ENCODE data around the gene FOXN3. TPM values are rescaled to one million over a fixed set of nuclear protein-coding genes. Genes with fewer than 3 reads are reported as not detected.

FOXN3 gene
- total RNA-seq, 1 donor from 2014 or later = 34.5 TPM

DNA sequence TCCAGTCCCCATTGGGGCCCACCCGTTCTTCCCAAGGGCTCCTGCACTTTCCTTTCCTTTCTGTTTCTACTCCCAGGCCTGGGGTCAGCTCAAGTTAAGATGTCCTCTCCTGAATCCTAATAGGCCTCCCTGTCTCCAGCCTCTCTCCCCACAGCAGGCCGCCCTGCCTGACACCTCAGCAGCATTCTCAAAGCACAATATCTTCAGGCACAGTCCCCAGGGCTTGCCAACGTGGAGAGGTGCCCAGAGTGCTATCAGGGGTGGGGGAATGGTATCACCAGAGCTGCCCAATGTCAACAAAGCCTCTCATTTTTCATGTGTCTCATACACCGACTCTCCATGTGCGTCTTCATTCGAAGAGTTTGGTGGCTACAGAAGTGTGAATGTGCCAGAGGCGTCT is 123.0 kb downstream of the FOXN3 start:
- no peaks in the 10 kb centered on the region for H3K36me3 ChIP-seq (ENCODE audit: control insufficient read depth, insufficient read depth, low read length)
- no peak for DNase-seq (ENCODE audit: low read depth)
- H3K4me3 ChIP-seq (ENCODE audit: low read depth, low read length) = no peak overlapping the region
- TF ChIP-seq, protein P1, sequence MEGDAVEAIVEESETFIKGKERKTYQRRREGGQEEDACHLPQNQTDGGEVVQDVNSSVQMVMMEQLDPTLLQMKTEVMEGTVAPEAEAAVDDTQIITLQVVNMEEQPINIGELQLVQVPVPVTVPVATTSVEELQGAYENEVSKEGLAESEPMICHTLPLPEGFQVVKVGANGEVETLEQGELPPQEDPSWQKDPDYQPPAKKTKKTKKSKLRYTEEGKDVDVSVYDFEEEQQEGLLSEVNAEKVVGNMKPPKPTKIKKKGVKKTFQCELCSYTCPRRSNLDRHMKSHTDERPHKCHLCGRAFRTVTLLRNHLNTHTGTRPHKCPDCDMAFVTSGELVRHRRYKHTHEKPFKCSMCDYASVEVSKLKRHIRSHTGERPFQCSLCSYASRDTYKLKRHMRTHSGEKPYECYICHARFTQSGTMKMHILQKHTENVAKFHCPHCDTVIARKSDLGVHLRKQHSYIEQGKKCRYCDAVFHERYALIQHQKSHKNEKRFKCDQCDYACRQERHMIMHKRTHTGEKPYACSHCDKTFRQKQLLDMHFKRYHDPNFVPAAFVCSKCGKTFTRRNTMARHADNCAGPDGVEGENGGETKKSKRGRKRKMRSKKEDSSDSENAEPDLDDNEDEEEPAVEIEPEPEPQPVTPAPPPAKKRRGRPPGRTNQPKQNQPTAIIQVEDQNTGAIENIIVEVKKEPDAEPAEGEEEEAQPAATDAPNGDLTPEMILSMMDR (IDR thresholded peaks at IDR 0.05; ENCODE audit: insufficient read depth, low read length, poor library complexity, severe bottlenecking) = no peak
- no peaks in the 10 kb centered on the region for H3K27me3 ChIP-seq (ENCODE audit: control insufficient read depth, insufficient read depth, low read length)

DNA sequence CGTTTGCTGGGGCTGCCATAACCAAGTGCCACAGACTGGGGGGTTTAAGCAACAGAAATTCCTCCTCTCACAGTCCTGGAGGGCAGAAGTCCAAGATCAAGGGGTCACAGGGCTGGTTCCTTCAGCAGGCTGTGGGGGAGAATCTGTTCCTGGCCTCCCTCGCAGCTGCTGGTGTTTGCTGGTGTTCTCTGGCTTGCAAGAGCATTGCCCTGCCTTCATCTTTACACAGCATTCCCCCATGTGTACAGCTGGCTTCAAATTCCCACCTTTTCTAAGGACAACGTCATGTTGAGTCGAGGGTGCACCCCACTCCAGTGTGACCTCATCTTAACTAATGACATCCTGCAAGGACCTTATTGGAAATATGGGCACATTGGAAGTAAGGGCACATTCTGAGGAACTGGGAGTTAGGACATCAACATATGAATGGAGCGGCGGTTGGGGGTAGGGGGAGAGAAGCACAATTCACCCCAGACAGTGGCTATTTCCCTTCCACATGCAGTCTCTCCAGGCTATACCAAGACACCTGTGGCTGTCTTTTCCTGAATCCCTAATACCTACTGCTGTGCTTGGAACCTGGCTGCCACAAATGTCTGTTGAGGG is 123.6 kb downstream of the FOXN3 start:
- no peak for DNase-seq (ENCODE audit: low read depth)
- no peak overlapping the region for H3K4me3 ChIP-seq (ENCODE audit: low read depth, low read length)
- H3K36me3 ChIP-seq (ENCODE audit: control insufficient read depth, insufficient read depth, low read length) = no peaks in the 10 kb centered on the region
- TF ChIP-seq, protein P1 (IDR thresholded peaks at IDR 0.05; ENCODE audit: insufficient read depth, low read length, poor library complexity, severe bottlenecking) = no peak
- no peaks in the 10 kb centered on the region for H3K27me3 ChIP-seq (ENCODE audit: control insufficient read depth, insufficient read depth, low read length)

DNA sequence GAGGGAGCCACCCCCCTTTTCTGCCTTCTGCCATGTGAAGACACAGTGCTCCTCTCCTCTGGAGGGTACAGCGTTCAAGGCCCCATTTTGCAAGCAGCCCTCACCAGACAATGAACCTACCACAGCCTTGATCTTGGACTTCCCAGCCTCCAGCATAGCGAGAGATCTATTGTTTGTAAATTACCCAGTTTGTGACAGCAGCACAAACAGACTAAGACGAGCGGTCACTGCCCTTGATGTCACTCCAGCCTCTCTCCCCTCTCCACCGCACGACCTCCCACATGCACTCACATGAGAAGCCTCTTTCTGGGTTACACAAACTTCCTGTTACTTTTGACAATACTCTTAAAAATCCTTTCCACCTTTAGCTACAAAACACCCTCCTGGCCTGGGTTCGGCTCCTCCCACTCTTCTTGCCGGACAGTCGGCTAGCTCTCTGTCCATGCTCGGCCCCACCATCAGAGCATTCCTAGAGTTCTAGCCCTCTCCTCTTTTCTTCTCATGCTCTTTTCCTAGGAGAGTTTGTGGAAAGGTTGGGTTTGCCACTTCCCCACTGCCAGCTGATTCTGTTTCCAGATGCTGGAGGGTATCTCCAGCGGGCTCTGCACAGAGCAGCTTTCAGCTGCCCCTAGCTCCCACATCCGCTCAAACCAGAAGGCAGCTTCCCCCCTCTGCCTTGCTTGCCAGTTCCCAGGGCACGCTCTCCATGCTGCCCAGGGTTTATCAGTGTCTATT is 124.3 kb downstream of the FOXN3 start:
- Histone ChIP-seq H3K4me3 (ENCODE audit: low read depth, low read length) (no peak overlapping the region), H3K36me3 (ENCODE audit: control insufficient read depth, insufficient read depth, low read length) (no peaks in the 10 kb centered on the region), H3K27me3 (ENCODE audit: control insufficient read depth, insufficient read depth, low read length) (no peaks in the 10 kb centered on the region)
- TF ChIP-seq, protein P1 (IDR thresholded peaks at IDR 0.05; ENCODE audit: insufficient read depth, low read length, poor library complexity, severe bottlenecking) = no peak
- no peak for DNase-seq (ENCODE audit: low read depth)

DNA sequence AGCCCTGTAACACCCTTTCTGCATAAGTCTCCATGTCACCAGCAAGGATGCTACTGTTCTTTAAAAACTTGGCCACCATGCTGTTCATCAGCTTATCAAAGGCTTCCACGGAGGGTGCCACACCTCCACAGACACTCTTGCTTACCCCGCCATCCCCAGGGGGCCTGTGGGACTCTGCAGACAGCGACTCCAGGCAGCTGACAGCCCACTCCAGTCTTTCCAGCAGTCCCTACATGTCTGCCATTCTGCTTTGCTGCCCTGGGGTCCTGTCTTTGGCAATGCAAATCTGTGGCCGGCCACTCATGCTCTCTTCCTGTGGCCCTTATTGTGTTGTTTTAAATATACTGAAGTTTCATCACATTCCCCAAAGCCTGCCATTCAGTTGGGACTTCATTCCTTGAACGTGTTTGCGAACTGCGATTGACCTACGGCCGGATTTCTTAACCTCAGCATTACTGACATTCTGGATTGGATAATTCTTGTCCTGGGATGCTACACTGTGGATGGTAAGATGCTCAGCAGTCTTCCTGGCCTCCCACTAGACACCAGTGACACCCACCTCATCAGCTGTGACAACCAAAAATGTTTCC is 125.6 kb downstream of the FOXN3 start:
- Histone ChIP-seq H3K36me3 (ENCODE audit: control insufficient read depth, insufficient read depth, low read length) (no peaks in the 10 kb centered on the region), H3K4me3 (ENCODE audit: low read depth, low read length) (no peak overlapping the region), H3K27me3 (ENCODE audit: control insufficient read depth, insufficient read depth, low read length) (no peaks in the 10 kb centered on the region)
- TF ChIP-seq, protein P1 (IDR thresholded peaks at IDR 0.05; ENCODE audit: insufficient read depth, low read length, poor library complexity, severe bottlenecking) = no peak
- DNase-seq (ENCODE audit: low read depth) = no peak

DNA sequence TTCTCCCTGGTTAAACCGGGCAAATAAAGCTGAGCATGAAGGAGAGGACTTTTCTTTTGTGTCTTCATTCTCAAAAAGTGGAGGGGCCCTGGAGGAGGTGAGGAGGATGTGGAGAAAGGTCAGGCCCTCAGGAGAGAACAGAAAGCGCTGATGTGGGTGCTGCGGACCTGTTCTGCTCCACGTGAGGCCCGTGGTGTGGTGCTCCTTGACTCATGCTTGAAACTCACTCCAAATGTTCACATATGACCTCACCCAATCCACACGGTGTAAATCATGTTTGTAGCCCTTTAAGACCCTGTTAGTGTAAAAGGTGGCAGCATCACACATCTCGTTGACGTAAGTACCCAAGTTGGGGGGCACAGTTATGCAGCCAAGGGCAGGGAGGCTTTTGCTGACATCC is 126.2 kb downstream of the FOXN3 start:
- Histone ChIP-seq H3K4me3 (ENCODE audit: low read depth, low read length) (no peak overlapping the region), H3K36me3 (ENCODE audit: control insufficient read depth, insufficient read depth, low read length) (no peaks in the 10 kb centered on the region), H3K27me3 (ENCODE audit: control insufficient read depth, insufficient read depth, low read length) (no peaks in the 10 kb centered on the region)
- TF ChIP-seq, protein P1 (IDR thresholded peaks at IDR 0.05; ENCODE audit: insufficient read depth, low read length, poor library complexity, severe bottlenecking) = no peak
- no peak for DNase-seq (ENCODE audit: low read depth)

Measured in kidney epithelial cell (primary cell).